Transverse colon (tissue), 4 donors: ENCODE measurements around the gene LOX. TPM values are rescaled to one million over a fixed set of nuclear protein-coding genes. Genes with fewer than 3 reads are reported as not detected.
"Not testable (repeated sequence)": the region's sequence is repeated elsewhere in the genome, so short reads cannot be mapped to it uniquely, and the experiment has no call there.

Experiments
- DNase-seq: peaks from one replicate; pipeline ENCODE4 v3.0.0-alpha.2; 2019
- H3K27ac ChIP-seq, 4 donors: fragments of 200-600 bp; sonication (generic); 2 replicates each; pipeline ENCODE4 v1.5.1; 2016 to 2018; ENCODE audit warnings: inconsistent platforms in 4 of 4
- H3K27me3 ChIP-seq: fragments of 200-600 bp; sonication (generic); 2 replicates; pipeline ENCODE4 v1.5.1; 2017; ENCODE audit warnings: inconsistent platforms
- H3K36me3 ChIP-seq, 4 donors: fragments of 200-600 bp; sonication (generic); 2 replicates each; pipeline ENCODE4 v1.5.1; 2017 to 2019; ENCODE audit warnings: inconsistent platforms in 4 of 4
- H3K4me1 ChIP-seq, 4 donors: fragments of 200-600 bp; sonication (generic); 2 replicates each; pipeline ENCODE4 v1.5.1; 2017 to 2020; ENCODE audit warnings: inconsistent platforms in 4 of 4
- H3K4me3 ChIP-seq, 4 donors: fragments of 200-600 bp; sonication (generic); 1 replicate in 1 of 4; 2 replicates in 3 of 4; pipeline versions ENCODE4 v1.5.1 to v1.6.1; 2017 to 2019; ENCODE audit warnings: inconsistent platforms in 4 of 4
- H3K9me3 ChIP-seq, 2 donors: fragments of 200-600 bp; sonication (generic); 2 replicates each; pipeline ENCODE4 v1.5.1; 2017 to 2019; ENCODE audit warnings: inconsistent platforms in 2 of 2
- CTCF ChIP-seq, 5 experiments: fragments of 200-600 bp in 3 of 5; fragments of 450-650 bp in 2 of 5; sonication (generic) in 3 of 5; IDR thresholded peaks; 1 replicate in 2 of 5; 2 replicates in 3 of 5; pipeline ENCODE4 v1.5.1; 2016 to 2017; ENCODE audit warnings: antibody characterized with exemption in 5 of 5, inconsistent platforms in 3 of 5, mild to moderate bottlenecking in 2 of 5, moderate library complexity in 1 of 5
- EP300 ChIP-seq: sonication (generic); formaldehyde crosslinking; IDR thresholded peaks from one replicate; pipeline ENCODE4 v1.6.1; 2017; ENCODE audit warnings: antibody characterized with exemption, low read depth
- POLR2A ChIP-seq: fragments of 450-650 bp; IDR thresholded peaks from one replicate; pipeline ENCODE4 v1.6.1; 2016; ENCODE audit warnings: antibody characterized with exemption, mild to moderate bottlenecking, moderate library complexity
- POLR2AphosphoS5 ChIP-seq, 3 donors: sonication (generic); formaldehyde crosslinking; IDR thresholded peaks; one replicate each; pipeline ENCODE4 v1.6.1; 2016; ENCODE audit warnings: antibody characterized with exemption in 3 of 3
- WGBS, 2 donors: methylation state at CpG; one replicate each; pipeline ENCODE4 v1.1.5; 2018; ENCODE audit warnings: low coverage in 1 of 2; 5-methylcytosine and 5-hydroxymethylcytosine counted together
- in situ Hi-C, 4 donors: fragments of 200-750 bp; cut with MboI; loops; one replicate each; pipeline versions ENCODE4 v1.15.0 to v1.15.1; 2017; ENCODE audit warnings: low sequenced_read_pairs in 3 of 4, low pct_ligation_motif_present in 1 of 4, low pct_unique_long_range_greater_than_20kb in 1 of 4
- intact Hi-C: fragments of 100-400 bp; cut with DNase I; formaldehyde crosslinking; loops from one replicate; pipeline ENCODE4 v1.15.1; 2023; ENCODE audit warnings: low total_unique reads
- total RNA-seq, 4 donors: library from RNA; depleted of rRNA; stranded (reverse); fragments of >200 nt; gene quantifications; one replicate each; pipeline ENCODE4 v1.1.0, GENCODE V29; 2016

The LOX gene
- total RNA-seq, 4 donors from 2014 or later: 1.2 to 24.3 (median 6.3) TPM

GRCh38 chr5:122095158-122095557 lies 17.1 kb upstream of the LOX start:
- no peaks in the 10 kb centered on the region for H3K36me3 ChIP-seq
- no peak for DNase-seq
- TF ChIP-seq EP300: no peak
- no peak for TF ChIP-seq POLR2A
- no peak for TF ChIP-seq POLR2AphosphoS5 (IDR thresholded peaks at IDR 0.05)
- no peak for TF ChIP-seq CTCF (IDR thresholded peaks at IDR 0.05)
- no peaks in the 10 kb centered on the region for H3K4me1 ChIP-seq
- 77 to 88% methylated on average over 3 of the region's 3 CpGs for WGBS, 2 donors
- H3K9me3 ChIP-seq: no peaks in the 10 kb centered on the region
- intact Hi-C loops (no loop called here), in situ Hi-C loops (loop anchor here in 1 of 4 donors (10.0 kb wide), 1 partner anchor 320 kb away; no protein-coding TSS in a partner anchor)
- H3K27me3 ChIP-seq: no peaks in the 10 kb centered on the region
- no peak overlapping the region for H3K4me3 ChIP-seq
- H3K27ac ChIP-seq: no peak overlapping the region

GRCh38 chr5:122094251-122094650 lies 16.2 kb upstream of the LOX start:
- intact Hi-C loops: not testable (repeated sequence)
- WGBS, 2 donors: 75 to 80% methylated on average over 5 of the region's 5 CpGs
- in situ Hi-C loops: loop anchor here in 1 of 4 donors (10.0 kb wide), 1 partner anchor 321 kb away; no protein-coding TSS in a partner anchor

GRCh38 chr5:122093415-122094180 lies 15.5 kb upstream of the LOX start:
- H3K4me1 ChIP-seq: no peaks in the 10 kb centered on the region
- no peaks in the 10 kb centered on the region for H3K9me3 ChIP-seq
- intact Hi-C loops (no loop called here), in situ Hi-C loops (loop anchor here in 1 of 4 donors (10.0 kb wide), 1 partner anchor 321 kb away; no protein-coding TSS in a partner anchor)
- H3K4me3 ChIP-seq: no peak overlapping the region
- H3K27ac ChIP-seq: no peak overlapping the region
- no peaks in the 10 kb centered on the region for H3K27me3 ChIP-seq
- TF ChIP-seq POLR2AphosphoS5 (IDR thresholded peaks at IDR 0.05) (no peak), POLR2A (no peak), CTCF (IDR thresholded peaks at IDR 0.05) (no peak), EP300 (no peak)
- no peaks in the 10 kb centered on the region for H3K36me3 ChIP-seq
- 77 to 82% methylated on average over 6 to 7 of the region's 7 CpGs for WGBS, 2 donors
- DNase-seq: no peak

More at GRCh38 chr5:122094251-122094650, 16.2 kb upstream of the LOX start:
- not testable (repeated sequence) for H3K27me3 ChIP-seq, H3K36me3 ChIP-seq, H3K27ac ChIP-seq, H3K4me3 ChIP-seq, H3K9me3 ChIP-seq, H3K4me1 ChIP-seq, DNase-seq

GRCh38 chr5:122091936-122092600 lies 14.0 kb upstream of the LOX start:
- Histone ChIP-seq H3K36me3 (no peaks in the 10 kb centered on the region), H3K4me1 (no peaks in the 10 kb centered on the region), H3K9me3 (no peaks in the 10 kb centered on the region), H3K27me3 (no peaks in the 10 kb centered on the region), H3K4me3 (no peak overlapping the region), H3K27ac (no peak overlapping the region)
- 24 to 50% methylated on average over 2 to 9 of the region's 9 CpGs for WGBS, 2 donors
- in situ Hi-C loops: loop anchor here in 1 of 4 donors (10.0 kb wide), 1 partner anchor 323 kb away; no protein-coding TSS in a partner anchor
- intact Hi-C loops: no loop called here
- DNase-seq: no peak
- TF ChIP-seq CTCF (IDR thresholded peaks at IDR 0.05): peak; percentile 41 to 57 (median 49)
- no peak for TF ChIP-seq EP300
